HepG2 (cell line): ENCODE results near the gene DNAJB12. TPM values are rescaled to one million over a fixed set of nuclear protein-coding genes. Genes with fewer than 3 reads are reported as not detected.

Source experiments
- GFI1 ChIP-seq: sonication (generic); formaldehyde crosslinking; IDR thresholded peaks from 2 replicates; pipeline ENCODE4 v1.5.0; 2020; ENCODE audit warnings: missing genetic modification reagents, mild to moderate bottlenecking, borderline replicate concordance
- HMG20B ChIP-seq: conservative IDR thresholded peaks from 2 replicates; pipeline ENCODE4 v1.6.1; 2016; ENCODE audit warnings: missing genetic modification reagents, missing compliant biosample characterization
- KMT2B ChIP-seq: IDR thresholded peaks from 2 replicates; pipeline ENCODE4 v1.6.1; 2016; ENCODE audit warnings: missing genetic modification reagents, missing compliant biosample characterization
- MAFG ChIP-seq: sonication (generic); formaldehyde crosslinking; IDR thresholded peaks from 2 replicates; pipeline ENCODE4 v1.5.1; 2020; ENCODE audit warnings: mild to moderate bottlenecking, missing genetic modification reagents
- NRL ChIP-seq: sonication (generic); formaldehyde crosslinking; IDR thresholded peaks from 2 replicates; pipeline ENCODE4 v1.5.0; 2020; ENCODE audit warnings: missing genetic modification reagents, mild to moderate bottlenecking, moderate library complexity, borderline replicate concordance
- PCBP2 ChIP-seq: fragments of 200-400 bp; formaldehyde crosslinking; optimal IDR thresholded peaks from 2 replicates; pipeline ENCODE3; 2018; ENCODE audit warnings: low read length, low read depth; ENCODE audit not compliant: poor library complexity, severe bottlenecking
- PRMT3 ChIP-seq: sonication (generic); formaldehyde crosslinking; IDR thresholded peaks from 2 replicates; pipeline ENCODE4 v1.8.1; 2022; ENCODE audit warnings: low read depth, mild to moderate bottlenecking, moderate library complexity, missing genetic modification reagents, borderline replicate concordance
- RCOR2 ChIP-seq: IDR thresholded peaks from 2 replicates; pipeline ENCODE4 v1.6.1; 2016; ENCODE audit warnings: missing biosample characterization, missing genetic modification reagents
- SIX1 ChIP-seq: sonication (generic); formaldehyde crosslinking; IDR thresholded peaks from 2 replicates; pipeline ENCODE4 v1.4.0; 2020; ENCODE audit warnings: missing genetic modification reagents, borderline replicate concordance
- SMARCC2 ChIP-seq: fragments of 450-650 bp; IDR thresholded peaks from 2 replicates; pipeline ENCODE4 v1.6.1; 2017; ENCODE audit warnings: antibody characterized with exemption, mild to moderate bottlenecking
- YY1 ChIP-seq: IDR thresholded peaks from 2 replicates; pipeline ENCODE4 v1.6.1; 2011; ENCODE audit warnings: low read length, low read depth, moderate library complexity, mild to moderate bottlenecking; ENCODE audit not compliant: insufficient read depth, insufficient replicate concordance
- ZNF317 ChIP-seq: sonication (generic); formaldehyde crosslinking; IDR thresholded peaks from 2 replicates; pipeline ENCODE4 v1.5.0; 2020; ENCODE audit warnings: mild to moderate bottlenecking, missing genetic modification reagents
- ZNF550 ChIP-seq: sonication (generic); formaldehyde crosslinking; IDR thresholded peaks from 2 replicates; pipeline ENCODE4 v1.4.0; 2020; ENCODE audit warnings: mild to moderate bottlenecking, missing genetic modification reagents, borderline replicate concordance
- ZNF552 ChIP-seq: sonication (generic); formaldehyde crosslinking; IDR thresholded peaks from 2 replicates; pipeline ENCODE4 v1.9.0; 2022; ENCODE audit warnings: missing genetic modification reagents, mild to moderate bottlenecking, borderline replicate concordance
- ZNF724P ChIP-seq: sonication (generic); formaldehyde crosslinking; IDR thresholded peaks from 2 replicates; pipeline ENCODE4 v1.8.0; 2022; ENCODE audit warnings: missing genetic modification reagents, borderline replicate concordance
- ZNF781 ChIP-seq: sonication (generic); formaldehyde crosslinking; IDR thresholded peaks from 2 replicates; pipeline ENCODE4 v1.5.1; 2020; ENCODE audit warnings: borderline replicate concordance, mild to moderate bottlenecking, missing genetic modification reagents; ENCODE audit errors: not compliant biosample characterization
- ZNF891 ChIP-seq: sonication (generic); formaldehyde crosslinking; IDR thresholded peaks from 2 replicates; pipeline ENCODE4 v1.5.0; 2020; ENCODE audit warnings: mild to moderate bottlenecking, missing genetic modification reagents
- polyA plus RNA-seq, 8 experiments: library from polyadenylated mRNA; depleted of rRNA in 3 of 8; stranded (reverse) in 7 of 8; unstranded in 1 of 8; fragments of >200 nt; fragmentation: Illumina TruSeq in 4 of 8; extraction: Trizol in 4 of 8; gene quantifications; 2 replicates each; pipeline versions ENCODE4 v1.2.1 to v1.2.3, GENCODE V29; 2011 to 2016; ENCODE audit warnings: low read depth in 4 of 8, missing spikeins in 1 of 8, mixed read lengths in 1 of 8; ENCODE audit not compliant: insufficient read depth in 1 of 8
- total RNA-seq, 5 experiments: library from RNA; depleted of rRNA; stranded (reverse); fragments of >200 nt; fragmentation: Illumina TruSeq; extraction: Trizol; gene quantifications; 2 replicates each; pipeline ENCODE4 v1.2.3, GENCODE V29; 2016; ENCODE audit warnings: low read depth in 1 of 5
- TF ChIP-seq, protein P1 (sequence below): sonication (generic); formaldehyde crosslinking; IDR thresholded peaks from 2 replicates; pipeline ENCODE4 v1.4.0; 2020; ENCODE audit warnings: mild to moderate bottlenecking, missing genetic modification reagents
- TF ChIP-seq, protein P2 (sequence below): sonication (generic); formaldehyde crosslinking; IDR thresholded peaks from 2 replicates; pipeline ENCODE4 v1.8.0; 2022; ENCODE audit warnings: mild to moderate bottlenecking, missing genetic modification reagents, borderline replicate concordance
- TF ChIP-seq, protein P3 (sequence below): sonication (generic); formaldehyde crosslinking; IDR thresholded peaks from 2 replicates; pipeline ENCODE4 v1.5.0; 2020; ENCODE audit warnings: missing genetic modification reagents

The DNAJB12 gene
- total and polyA plus RNA-seq, 2 of the 13 experiments (the other 11 are each of a cell fraction or from before 2014, with no cell fraction given): 10.8 to 18.2 TPM

GRCh38 chr10:72331575-72332422 is 22.9 kb downstream of the DNAJB12 start (continued):
- peak; percentile 54; the same call in 1 of the 2 replicates for TF ChIP-seq NRL (CRISPR knock-in tag)
- no peak for TF ChIP-seq MAFG (CRISPR knock-in tag)
- TF ChIP-seq YY1: peak; percentile 20
- TF ChIP-seq, protein P1, sequence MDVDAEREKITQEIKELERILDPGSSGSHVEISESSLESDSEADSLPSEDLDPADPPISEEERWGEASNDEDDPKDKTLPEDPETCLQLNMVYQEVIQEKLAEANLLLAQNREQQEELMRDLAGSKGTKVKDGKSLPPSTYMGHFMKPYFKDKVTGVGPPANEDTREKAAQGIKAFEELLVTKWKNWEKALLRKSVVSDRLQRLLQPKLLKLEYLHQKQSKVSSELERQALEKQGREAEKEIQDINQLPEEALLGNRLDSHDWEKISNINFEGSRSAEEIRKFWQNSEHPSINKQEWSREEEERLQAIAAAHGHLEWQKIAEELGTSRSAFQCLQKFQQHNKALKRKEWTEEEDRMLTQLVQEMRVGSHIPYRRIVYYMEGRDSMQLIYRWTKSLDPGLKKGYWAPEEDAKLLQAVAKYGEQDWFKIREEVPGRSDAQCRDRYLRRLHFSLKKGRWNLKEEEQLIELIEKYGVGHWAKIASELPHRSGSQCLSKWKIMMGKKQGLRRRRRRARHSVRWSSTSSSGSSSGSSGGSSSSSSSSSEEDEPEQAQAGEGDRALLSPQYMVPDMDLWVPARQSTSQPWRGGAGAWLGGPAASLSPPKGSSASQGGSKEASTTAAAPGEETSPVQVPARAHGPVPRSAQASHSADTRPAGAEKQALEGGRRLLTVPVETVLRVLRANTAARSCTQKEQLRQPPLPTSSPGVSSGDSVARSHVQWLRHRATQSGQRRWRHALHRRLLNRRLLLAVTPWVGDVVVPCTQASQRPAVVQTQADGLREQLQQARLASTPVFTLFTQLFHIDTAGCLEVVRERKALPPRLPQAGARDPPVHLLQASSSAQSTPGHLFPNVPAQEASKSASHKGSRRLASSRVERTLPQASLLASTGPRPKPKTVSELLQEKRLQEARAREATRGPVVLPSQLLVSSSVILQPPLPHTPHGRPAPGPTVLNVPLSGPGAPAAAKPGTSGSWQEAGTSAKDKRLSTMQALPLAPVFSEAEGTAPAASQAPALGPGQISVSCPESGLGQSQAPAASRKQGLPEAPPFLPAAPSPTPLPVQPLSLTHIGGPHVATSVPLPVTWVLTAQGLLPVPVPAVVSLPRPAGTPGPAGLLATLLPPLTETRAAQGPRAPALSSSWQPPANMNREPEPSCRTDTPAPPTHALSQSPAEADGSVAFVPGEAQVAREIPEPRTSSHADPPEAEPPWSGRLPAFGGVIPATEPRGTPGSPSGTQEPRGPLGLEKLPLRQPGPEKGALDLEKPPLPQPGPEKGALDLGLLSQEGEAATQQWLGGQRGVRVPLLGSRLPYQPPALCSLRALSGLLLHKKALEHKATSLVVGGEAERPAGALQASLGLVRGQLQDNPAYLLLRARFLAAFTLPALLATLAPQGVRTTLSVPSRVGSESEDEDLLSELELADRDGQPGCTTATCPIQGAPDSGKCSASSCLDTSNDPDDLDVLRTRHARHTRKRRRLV: no peak
- TF ChIP-seq ZNF552 (CRISPR knock-in tag): no peak
- no peak for TF ChIP-seq KMT2B
- no peak for TF ChIP-seq PRMT3
- TF ChIP-seq ZNF781 (CRISPR knock-in tag): peak; percentile 50
- no peak for TF ChIP-seq ZNF724P
- no peak for TF ChIP-seq GFI1 (CRISPR knock-in tag)
- TF ChIP-seq HMG20B (CRISPR knock-in tag): no peak
- TF ChIP-seq, protein P2, sequence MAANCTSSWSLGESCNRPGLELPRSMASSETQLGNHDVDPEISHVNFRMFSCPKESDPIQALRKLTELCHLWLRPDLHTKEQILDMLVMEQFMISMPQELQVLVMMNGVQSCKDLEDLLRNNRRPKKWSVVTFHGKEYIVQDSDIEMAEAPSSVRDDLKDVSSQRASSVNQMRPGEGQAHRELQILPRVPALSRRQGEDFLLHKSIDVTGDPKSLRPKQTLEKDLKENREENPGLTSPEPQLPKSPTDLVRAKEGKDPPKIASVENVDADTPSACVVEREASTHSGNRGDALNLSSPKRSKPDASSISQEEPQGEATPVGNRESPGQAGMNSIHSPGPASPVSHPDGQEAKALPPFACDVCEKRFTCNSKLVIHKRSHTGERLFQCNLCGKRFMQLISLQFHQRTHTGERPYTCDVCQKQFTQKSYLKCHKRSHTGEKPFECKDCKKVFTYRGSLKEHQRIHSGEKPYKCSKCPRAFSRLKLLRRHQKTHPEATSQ: no peak
- 0 out of 2 replicates have a peak, but pooled peaks have one; percentile 37 for TF ChIP-seq ZNF317 (CRISPR knock-in tag)
- TF ChIP-seq ZNF550 (CRISPR knock-in tag): no peak
- no peak for TF ChIP-seq SIX1 (CRISPR knock-in tag)
- no peak for TF ChIP-seq PCBP2
- TF ChIP-seq SMARCC2: no peak
- no peak for TF ChIP-seq RCOR2 (CRISPR knock-in tag)
- TF ChIP-seq, protein P3, sequence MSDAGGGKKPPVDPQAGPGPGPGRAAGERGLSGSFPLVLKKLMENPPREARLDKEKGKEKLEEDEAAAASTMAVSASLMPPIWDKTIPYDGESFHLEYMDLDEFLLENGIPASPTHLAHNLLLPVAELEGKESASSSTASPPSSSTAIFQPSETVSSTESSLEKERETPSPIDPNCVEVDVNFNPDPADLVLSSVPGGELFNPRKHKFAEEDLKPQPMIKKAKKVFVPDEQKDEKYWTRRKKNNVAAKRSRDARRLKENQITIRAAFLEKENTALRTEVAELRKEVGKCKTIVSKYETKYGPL (CRISPR knock-in tag): no peak
- peak; percentile 69; the same call in 1 of the 2 replicates for TF ChIP-seq ZNF891 (CRISPR knock-in tag)
